Astrocyte (in vitro differentiated cells and primary cell): Measurements from ENCODE around the gene PNKD. TPM values are rescaled to one million over a fixed set of nuclear protein-coding genes. Genes with fewer than 3 reads are reported as not detected.
"Not testable (repeated sequence)": the region's sequence is repeated elsewhere in the genome, so short reads cannot be mapped to it uniquely, and the experiment has no call there.

Source experiments
- DNase-seq: peaks from one replicate; pipeline ENCODE4 v3.0.0-alpha.2; 2010; ENCODE audit warnings: low read depth
- FAIRE-seq: peaks from 2 replicates; lab custom pipeline; 2011; peaks lifted over from hg19 to GRCh38; lab: Jason Lieb, UNC
- H2AFZ ChIP-seq: 2 replicates; pipeline ENCODE4 v1.6.0; 2012; ENCODE audit warnings: low read depth, low read length, inconsistent platforms
- H3K27ac ChIP-seq: 2 replicates; pipeline ENCODE4 v1.5.1; 2011; ENCODE audit warnings: low read depth, low read length, inconsistent platforms
- H3K27me3 ChIP-seq: 2 replicates; pipeline ENCODE4 v1.6.0; 2011; ENCODE audit warnings: low read length, inconsistent platforms; ENCODE audit not compliant: insufficient read depth
- H3K36me3 ChIP-seq: 2 replicates; pipeline ENCODE4 v1.5.1; 2011; ENCODE audit warnings: low read length, inconsistent platforms; ENCODE audit not compliant: insufficient read depth
- H3K4me1 ChIP-seq: 2 replicates; pipeline ENCODE4 v1.5.1; 2011; ENCODE audit warnings: low read length, inconsistent platforms; ENCODE audit not compliant: insufficient read depth
- H3K4me2 ChIP-seq: 2 replicates; pipeline ENCODE4 v1.6.0; 2012; ENCODE audit warnings: low read length, inconsistent platforms
- H3K4me3 ChIP-seq: 2 replicates; pipeline ENCODE4 v1.5.1; 2011; ENCODE audit warnings: low read depth, mild to moderate bottlenecking, low read length, inconsistent platforms; ENCODE audit not compliant: insufficient read depth
- H3K79me2 ChIP-seq: 2 replicates; pipeline ENCODE4 v1.6.0; 2012; ENCODE audit warnings: mild to moderate bottlenecking, low read length, inconsistent platforms; ENCODE audit not compliant: insufficient read depth
- H3K9ac ChIP-seq: 2 replicates; pipeline ENCODE4 v1.6.0; 2012; ENCODE audit warnings: mild to moderate bottlenecking, low read length, inconsistent platforms
- H3K9me3 ChIP-seq: 2 replicates; pipeline ENCODE4 v1.5.1; 2012; ENCODE audit warnings: low read depth, mild to moderate bottlenecking, low read length, inconsistent platforms; ENCODE audit not compliant: insufficient read depth
- H4K20me1 ChIP-seq: 2 replicates; pipeline ENCODE4 v1.6.0; 2012; ENCODE audit warnings: low read length, inconsistent platforms; ENCODE audit not compliant: insufficient read depth
- H3K27ac Mint-ChIP-seq: one replicate; pipeline ENCODE4 v1.8.0; 2021; ENCODE audit warnings: mild to moderate bottlenecking, mixed read lengths; ENCODE audit not compliant: unreplicated experiment
- H3K27me3 Mint-ChIP-seq: one replicate; pipeline ENCODE4 v1.8.0; 2021; ENCODE audit warnings: low read depth, mixed read lengths; ENCODE audit not compliant: unreplicated experiment
- H3K36me3 Mint-ChIP-seq: one replicate; pipeline ENCODE4 v1.8.0; 2021; ENCODE audit warnings: low read depth, mixed read lengths; ENCODE audit not compliant: unreplicated experiment
- H3K4me1 Mint-ChIP-seq: one replicate; pipeline ENCODE4 v1.8.0; 2021; ENCODE audit warnings: low read depth, mixed read lengths; ENCODE audit not compliant: unreplicated experiment
- H3K4me3 Mint-ChIP-seq: one replicate; pipeline ENCODE4 v1.8.0; 2021; ENCODE audit warnings: mild to moderate bottlenecking, moderate library complexity, mixed read lengths; ENCODE audit not compliant: unreplicated experiment
- H3K9me3 Mint-ChIP-seq: one replicate; pipeline ENCODE4 v1.8.0; 2021; ENCODE audit warnings: mild to moderate bottlenecking, mixed read lengths; ENCODE audit not compliant: unreplicated experiment
- EZH2 ChIP-seq: IDR thresholded peaks from 2 replicates; pipeline ENCODE4 v1.6.1; 2012; ENCODE audit warnings: mild to moderate bottlenecking, low read length, inconsistent platforms; ENCODE audit not compliant: insufficient read depth
- total RNA-seq: library from RNA; stranded (reverse); gene quantifications from 2 replicates; pipeline ENCODE4 v1.2.1, GENCODE V29; 2021
- TF ChIP-seq, protein P1 (sequence below): IDR thresholded peaks from 2 replicates; pipeline ENCODE4 v1.5.1; 2011; ENCODE audit warnings: low read depth, mild to moderate bottlenecking, inconsistent platforms, low read length, moderate library complexity; ENCODE audit not compliant: insufficient read depth

Gene PNKD
- total RNA-seq, 1 donor from 2014 or later = 40.9 TPM

DNA sequence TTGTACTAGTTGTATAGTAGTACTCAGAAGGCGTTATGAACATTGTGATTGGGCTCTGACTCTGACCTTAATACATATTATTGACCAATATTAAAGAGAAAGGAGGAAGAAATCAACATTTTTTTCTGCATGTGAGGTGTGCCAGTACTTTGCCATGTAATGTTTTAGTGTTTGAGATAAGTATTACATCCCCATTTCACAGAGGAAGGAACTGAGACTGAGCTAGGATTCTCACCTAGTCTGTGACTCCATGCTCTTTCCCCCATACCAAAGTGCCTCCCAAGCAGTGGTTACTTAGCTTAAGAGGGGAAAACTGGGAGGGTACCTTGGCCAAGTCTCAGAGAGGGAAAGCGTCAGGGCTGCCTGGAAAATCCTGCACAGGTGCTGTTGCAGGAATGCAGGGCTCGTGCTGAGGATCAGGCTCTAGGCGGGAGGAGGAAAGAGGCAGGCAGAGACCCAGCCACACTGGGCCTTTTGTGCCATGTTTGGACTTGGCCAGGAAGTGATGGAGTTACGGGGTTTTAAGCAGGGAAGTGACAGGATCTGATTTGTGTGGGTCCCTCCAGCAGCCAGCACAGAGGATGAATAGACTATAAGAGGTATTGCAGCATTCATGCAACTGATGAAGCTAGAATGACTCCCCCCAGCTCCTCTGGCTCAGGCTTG lies 1.7 kb downstream of the PNKD start:
- Histone ChIP-seq H3K36me3 (peaks cover 30% of the 10 kb centered on the region), H3K9ac (peak overlapping the region; percentile 86), H3K27me3 (no peaks in the 10 kb centered on the region), H3K4me2 (peak overlapping the region; percentile 87), H2AFZ (no peak overlapping the region), H3K4me3 (no peak overlapping the region), H4K20me1 (peaks cover 17% of the 10 kb centered on the region), H3K27ac (no peak overlapping the region), H3K4me1 (peaks cover 17% of the 10 kb centered on the region), H3K79me2 (peaks cover 37% of the 10 kb centered on the region), H3K9me3 (no peaks in the 10 kb centered on the region)
- Mint-ChIP-seq H3K27ac (no peak overlapping the region), H3K9me3 (no peaks in the 10 kb centered on the region), H3K4me1 (peaks cover 12% of the 10 kb centered on the region), H3K4me3 (peak overlapping the region; percentile 98), H3K36me3 (peaks cover 14% of the 10 kb centered on the region), H3K27me3 (no peaks in the 10 kb centered on the region)
- TF ChIP-seq EZH2 = no peak
- TF ChIP-seq, protein P1, sequence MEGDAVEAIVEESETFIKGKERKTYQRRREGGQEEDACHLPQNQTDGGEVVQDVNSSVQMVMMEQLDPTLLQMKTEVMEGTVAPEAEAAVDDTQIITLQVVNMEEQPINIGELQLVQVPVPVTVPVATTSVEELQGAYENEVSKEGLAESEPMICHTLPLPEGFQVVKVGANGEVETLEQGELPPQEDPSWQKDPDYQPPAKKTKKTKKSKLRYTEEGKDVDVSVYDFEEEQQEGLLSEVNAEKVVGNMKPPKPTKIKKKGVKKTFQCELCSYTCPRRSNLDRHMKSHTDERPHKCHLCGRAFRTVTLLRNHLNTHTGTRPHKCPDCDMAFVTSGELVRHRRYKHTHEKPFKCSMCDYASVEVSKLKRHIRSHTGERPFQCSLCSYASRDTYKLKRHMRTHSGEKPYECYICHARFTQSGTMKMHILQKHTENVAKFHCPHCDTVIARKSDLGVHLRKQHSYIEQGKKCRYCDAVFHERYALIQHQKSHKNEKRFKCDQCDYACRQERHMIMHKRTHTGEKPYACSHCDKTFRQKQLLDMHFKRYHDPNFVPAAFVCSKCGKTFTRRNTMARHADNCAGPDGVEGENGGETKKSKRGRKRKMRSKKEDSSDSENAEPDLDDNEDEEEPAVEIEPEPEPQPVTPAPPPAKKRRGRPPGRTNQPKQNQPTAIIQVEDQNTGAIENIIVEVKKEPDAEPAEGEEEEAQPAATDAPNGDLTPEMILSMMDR = no peak
- FAIRE-seq (no peak), DNase-seq (no peak)

DNA sequence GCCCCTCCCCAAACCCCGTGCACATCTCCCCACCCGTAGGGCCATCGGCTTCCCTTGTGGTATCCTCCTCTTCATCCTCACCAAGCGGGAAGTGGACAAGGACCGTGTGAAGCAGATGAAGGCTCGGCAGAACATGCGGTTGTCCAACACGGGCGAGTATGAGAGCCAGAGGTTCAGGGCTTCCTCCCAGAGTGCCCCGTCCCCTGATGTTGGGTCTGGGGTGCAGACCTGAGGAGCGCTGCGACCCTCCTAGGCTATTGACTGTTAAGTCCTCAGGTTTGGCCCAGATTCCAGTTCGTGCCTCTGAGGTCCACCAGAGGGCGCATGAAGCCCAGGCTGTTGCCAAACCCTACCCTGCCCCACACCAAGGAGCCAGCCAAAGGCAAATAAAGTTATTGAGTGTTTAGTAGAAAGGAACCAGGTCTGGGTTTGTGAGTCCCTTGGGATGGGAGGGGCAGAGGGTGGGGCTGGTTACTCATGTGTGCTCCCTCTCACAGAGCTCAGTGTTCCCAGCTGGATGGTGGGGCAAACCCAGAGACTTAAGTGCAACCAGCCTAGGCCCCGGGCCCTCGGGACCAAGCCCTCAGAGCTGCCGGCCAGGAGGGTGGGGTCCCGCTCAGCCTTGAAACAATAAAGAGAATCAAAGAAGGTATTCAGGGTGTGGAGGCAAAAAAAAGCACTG lies 2.4 kb downstream of the PNKD start:
- DNase-seq (peak; percentile 70), FAIRE-seq (no peak)
- H4K20me1 ChIP-seq = peaks cover 10% of the 10 kb centered on the region
- H3K27me3 ChIP-seq = no peaks in the 10 kb centered on the region
- peaks cover 12% of the 10 kb centered on the region for H3K4me1 Mint-ChIP-seq
- TF ChIP-seq, protein P1 = peak; percentile 81
- no peak for TF ChIP-seq EZH2
- H3K27ac ChIP-seq = no peak overlapping the region
- H3K4me2 ChIP-seq = peak overlapping the region; percentile 51
- peaks cover 30% of the 10 kb centered on the region for H3K79me2 ChIP-seq
- H3K4me3 Mint-ChIP-seq = no peak overlapping the region
- H3K9me3 ChIP-seq = no peaks in the 10 kb centered on the region
- H2AFZ ChIP-seq = no peak overlapping the region
- H3K36me3 Mint-ChIP-seq = peaks cover 10% of the 10 kb centered on the region
- peak overlapping the region; percentile 42 for H3K9ac ChIP-seq
- no peak overlapping the region for H3K4me3 ChIP-seq
- H3K36me3 ChIP-seq = peaks cover 32% of the 10 kb centered on the region
- no peaks in the 10 kb centered on the region for H3K9me3 Mint-ChIP-seq
- no peaks in the 10 kb centered on the region for H3K27me3 Mint-ChIP-seq
- H3K27ac Mint-ChIP-seq = no peak overlapping the region
- peaks cover 17% of the 10 kb centered on the region for H3K4me1 ChIP-seq

DNA sequence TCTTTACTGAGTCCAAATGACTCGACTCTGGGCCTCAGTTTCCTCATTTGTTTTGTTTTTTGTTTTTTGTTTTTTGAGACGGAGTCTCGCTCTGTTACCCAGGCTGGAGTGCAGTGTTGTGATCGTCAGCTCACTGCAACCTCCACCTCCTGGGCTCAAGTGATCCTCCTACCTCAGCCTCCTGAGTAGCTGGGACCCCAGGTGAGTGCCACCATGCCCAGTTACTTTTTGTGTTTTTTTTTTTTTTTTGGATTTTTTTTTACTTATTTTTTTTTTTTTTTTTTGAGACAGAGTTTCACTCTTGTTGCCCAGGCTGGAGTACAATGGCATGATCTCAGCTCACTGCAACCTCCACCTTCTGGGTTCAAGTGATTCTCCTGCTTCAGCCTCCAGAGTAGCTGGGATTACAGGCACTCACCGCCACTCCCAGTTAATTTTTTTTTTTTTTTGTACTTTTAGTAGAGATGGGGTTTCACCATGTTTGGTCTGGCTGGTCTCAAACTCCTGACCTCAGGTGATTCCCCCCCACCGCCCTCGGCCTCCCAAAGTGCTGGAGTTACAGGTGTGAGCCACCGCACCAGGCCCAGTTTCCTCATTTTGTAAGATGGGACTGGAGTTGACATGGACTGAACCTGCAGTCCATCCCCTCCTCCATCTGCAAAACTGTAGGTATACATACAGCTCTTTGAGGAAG lies 3.0 kb downstream of the PNKD start:
- peak overlapping the region; percentile 42 for H3K9ac ChIP-seq
- H3K79me2 ChIP-seq = peaks cover 29% of the 10 kb centered on the region

More for the DNA sequence above, 3.0 kb downstream of the PNKD start:
- H3K4me1 ChIP-seq = peaks cover 17% of the 10 kb centered on the region
- H2AFZ ChIP-seq, H3K9me3 Mint-ChIP-seq, H3K27ac Mint-ChIP-seq, H3K36me3 Mint-ChIP-seq, DNase-seq, H3K4me3 ChIP-seq, H3K9me3 ChIP-seq, H3K4me3 Mint-ChIP-seq, FAIRE-seq, H3K27me3 Mint-ChIP-seq, H4K20me1 ChIP-seq, H3K27ac ChIP-seq, H3K27me3 ChIP-seq: not testable (repeated sequence)
- peaks cover 33% of the 10 kb centered on the region for H3K36me3 ChIP-seq
- H3K4me1 Mint-ChIP-seq = peaks cover 12% of the 10 kb centered on the region
- H3K4me2 ChIP-seq = peak overlapping the region; percentile 51
